Activated T-helper 17 cell treated with anti-CD3 and anti-CD28 coated beads, Interleukin-2, amount 50 U/mL, for 72 hours (primary cell): Measurements from ENCODE around the gene KRTAP12-1. TPM values are rescaled to one million over a fixed set of nuclear protein-coding genes. Genes with fewer than 3 reads are reported as not detected.

ENCODE experiments used
- ATAC-seq: fragments of 150-1000 bp; cut with Tn5 transposase; replicated peaks from 2 replicates; pipeline ENCODE4 v1.10.0; 2021; ENCODE audit warnings: mild to moderate bottlenecking, moderate library complexity
- H3K27ac Mint-ChIP-seq: one replicate; pipeline ENCODE4 v1.8.0; 2022; ENCODE audit warnings: mixed read lengths
- H3K27me3 Mint-ChIP-seq: one replicate; pipeline ENCODE4 v1.8.0; 2022; ENCODE audit warnings: mixed read lengths
- H3K36me3 Mint-ChIP-seq: one replicate; pipeline ENCODE4 v1.8.0; 2022; ENCODE audit warnings: low read depth, mild to moderate bottlenecking, mixed read lengths
- H3K4me1 Mint-ChIP-seq: one replicate; pipeline ENCODE4 v1.8.0; 2022; ENCODE audit warnings: mixed read lengths
- H3K4me3 Mint-ChIP-seq: one replicate; pipeline ENCODE4 v1.8.0; 2022; ENCODE audit warnings: mild to moderate bottlenecking, mixed read lengths
- H3K9me3 Mint-ChIP-seq: one replicate; pipeline ENCODE4 v1.8.0; 2022; ENCODE audit warnings: mixed read lengths
- total RNA-seq, 2 donors: library from RNA; stranded (reverse); gene quantifications; one replicate each; pipeline ENCODE4 v1.2.3, GENCODE V29; 2022

Gene KRTAP12-1
- total RNA-seq, 2 donors from 2014 or later = not detected

DNA sequence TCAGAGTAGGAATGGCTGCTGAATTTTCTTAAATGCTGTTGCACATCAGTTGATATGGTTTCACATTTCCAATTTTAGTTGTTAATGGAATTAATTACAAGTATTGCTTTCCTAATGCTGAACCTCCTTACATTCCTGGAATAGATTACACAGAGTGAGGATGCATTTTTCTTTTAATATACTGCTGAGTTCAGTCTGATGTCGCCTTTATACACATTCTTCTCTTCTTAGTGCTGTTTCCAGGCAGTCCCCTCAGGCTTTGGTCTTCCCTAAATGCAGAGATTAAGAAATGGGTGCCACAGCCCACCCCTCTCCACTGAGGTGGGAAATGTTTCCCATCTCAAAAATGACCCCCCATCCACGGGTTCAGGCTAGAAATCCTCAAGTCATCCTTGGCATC is 36.1 kb upstream of the KRTAP12-1 start:
- no peak overlapping the region for H3K27ac Mint-ChIP-seq
- peaks cover 31% of the 10 kb centered on the region for H3K27me3 Mint-ChIP-seq
- ATAC-seq = no peak
- H3K4me3 Mint-ChIP-seq = no peak overlapping the region
- H3K9me3 Mint-ChIP-seq = no peaks in the 10 kb centered on the region
- H3K4me1 Mint-ChIP-seq = peaks cover 11% of the 10 kb centered on the region
- no peaks in the 10 kb centered on the region for H3K36me3 Mint-ChIP-seq

DNA sequence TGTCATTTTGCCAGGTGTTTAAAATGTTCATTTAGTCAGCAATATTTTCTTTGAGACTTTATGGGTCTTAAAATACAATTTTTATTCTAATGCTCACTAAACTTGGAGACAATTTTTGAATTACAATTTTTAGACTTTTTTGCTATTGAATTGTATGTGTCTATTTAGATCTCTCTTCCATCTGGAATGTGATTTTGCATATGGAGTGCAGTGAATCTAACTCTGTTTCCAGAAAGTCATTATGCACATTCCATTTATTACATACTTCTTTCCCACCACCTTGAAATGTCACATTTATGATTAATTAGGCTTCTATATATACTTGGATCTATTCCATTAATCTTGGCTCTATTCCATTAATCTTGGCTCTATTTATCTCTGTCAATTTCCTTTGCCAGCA is 35.0 kb upstream of the KRTAP12-1 start:
- H3K36me3 Mint-ChIP-seq = no peaks in the 10 kb centered on the region
- peaks cover 30% of the 10 kb centered on the region for H3K27me3 Mint-ChIP-seq
- peaks cover 6% of the 10 kb centered on the region for H3K4me1 Mint-ChIP-seq
- ATAC-seq = no peak
- no peak overlapping the region for H3K4me3 Mint-ChIP-seq
- H3K9me3 Mint-ChIP-seq = no peaks in the 10 kb centered on the region
- no peak overlapping the region for H3K27ac Mint-ChIP-seq

DNA sequence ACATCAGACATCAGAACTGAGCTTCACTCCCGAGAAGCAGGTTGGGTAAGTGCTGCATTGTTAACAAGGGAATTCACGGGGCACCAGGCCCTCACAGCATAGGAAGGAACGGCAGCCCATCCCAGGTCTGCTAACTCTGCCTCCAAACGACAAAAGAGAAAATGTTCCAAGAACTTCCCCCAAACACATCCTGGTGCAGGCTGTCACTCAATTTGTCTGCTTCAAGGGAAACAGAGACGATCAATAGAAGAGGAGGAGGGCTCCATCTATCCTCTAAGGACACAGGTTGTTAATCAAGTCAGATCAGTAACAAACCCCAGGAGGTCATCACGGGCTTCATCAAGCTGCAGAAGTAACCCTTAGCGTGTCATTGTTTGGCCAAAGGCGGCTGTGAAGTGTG is 32.9 kb upstream of the KRTAP12-1 start:
- Mint-ChIP-seq H3K9me3 (no peaks in the 10 kb centered on the region), H3K4me1 (peaks cover 15% of the 10 kb centered on the region), H3K4me3 (no peak overlapping the region), H3K36me3 (no peaks in the 10 kb centered on the region), H3K27ac (no peak overlapping the region), H3K27me3 (peaks cover 34% of the 10 kb centered on the region)
- no peak for ATAC-seq

DNA sequence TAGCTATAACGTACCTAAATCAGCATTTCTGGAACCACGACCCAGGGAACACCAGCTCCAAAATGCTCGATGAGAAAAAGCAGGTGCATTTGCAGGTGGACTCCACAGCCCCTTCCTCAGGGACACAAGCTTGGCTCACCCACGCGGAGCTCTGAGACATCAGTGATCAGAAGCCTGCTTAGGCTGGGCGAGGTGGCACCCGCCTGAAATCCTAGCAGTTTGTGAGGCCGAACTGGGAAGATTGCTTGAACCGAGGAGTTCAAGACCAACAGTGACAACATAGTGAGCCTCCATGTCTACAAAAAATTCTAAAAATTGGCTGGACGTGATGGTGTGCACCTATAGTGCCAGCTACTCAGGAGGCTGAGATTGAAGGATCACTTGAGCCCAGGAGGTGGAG is 31.9 kb upstream of the KRTAP12-1 start:
- Mint-ChIP-seq H3K36me3 (no peaks in the 10 kb centered on the region), H3K9me3 (no peaks in the 10 kb centered on the region), H3K4me3 (no peak overlapping the region), H3K27ac (no peak overlapping the region), H3K27me3 (peaks cover 39% of the 10 kb centered on the region), H3K4me1 (peaks cover 22% of the 10 kb centered on the region)
- ATAC-seq = no peak

DNA sequence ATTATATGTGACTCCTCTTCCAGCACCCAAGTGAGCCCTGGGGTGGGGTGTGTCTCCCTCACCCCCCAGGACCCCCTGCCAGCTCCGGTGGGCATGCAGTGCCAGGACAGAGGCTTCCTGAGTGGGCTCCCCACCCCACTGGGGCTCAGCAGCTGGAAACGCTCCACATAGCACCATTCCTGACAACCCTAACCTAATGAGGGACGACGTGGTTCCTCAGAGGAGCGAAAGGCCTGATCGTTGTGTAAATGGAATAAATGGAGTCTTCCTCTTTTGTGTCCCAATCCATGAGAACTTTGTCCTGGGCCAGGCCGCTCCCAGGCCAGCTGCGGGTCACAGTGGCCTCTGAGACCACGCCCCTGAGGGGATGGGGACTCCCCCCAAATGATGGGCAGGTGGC is 31.2 kb upstream of the KRTAP12-1 start:
- H3K4me1 Mint-ChIP-seq = peaks cover 22% of the 10 kb centered on the region
- no peak overlapping the region for H3K4me3 Mint-ChIP-seq
- peaks cover 38% of the 10 kb centered on the region for H3K27me3 Mint-ChIP-seq
- ATAC-seq = no peak
- no peaks in the 10 kb centered on the region for H3K9me3 Mint-ChIP-seq
- H3K27ac Mint-ChIP-seq = no peak overlapping the region
- H3K36me3 Mint-ChIP-seq = no peaks in the 10 kb centered on the region

DNA sequence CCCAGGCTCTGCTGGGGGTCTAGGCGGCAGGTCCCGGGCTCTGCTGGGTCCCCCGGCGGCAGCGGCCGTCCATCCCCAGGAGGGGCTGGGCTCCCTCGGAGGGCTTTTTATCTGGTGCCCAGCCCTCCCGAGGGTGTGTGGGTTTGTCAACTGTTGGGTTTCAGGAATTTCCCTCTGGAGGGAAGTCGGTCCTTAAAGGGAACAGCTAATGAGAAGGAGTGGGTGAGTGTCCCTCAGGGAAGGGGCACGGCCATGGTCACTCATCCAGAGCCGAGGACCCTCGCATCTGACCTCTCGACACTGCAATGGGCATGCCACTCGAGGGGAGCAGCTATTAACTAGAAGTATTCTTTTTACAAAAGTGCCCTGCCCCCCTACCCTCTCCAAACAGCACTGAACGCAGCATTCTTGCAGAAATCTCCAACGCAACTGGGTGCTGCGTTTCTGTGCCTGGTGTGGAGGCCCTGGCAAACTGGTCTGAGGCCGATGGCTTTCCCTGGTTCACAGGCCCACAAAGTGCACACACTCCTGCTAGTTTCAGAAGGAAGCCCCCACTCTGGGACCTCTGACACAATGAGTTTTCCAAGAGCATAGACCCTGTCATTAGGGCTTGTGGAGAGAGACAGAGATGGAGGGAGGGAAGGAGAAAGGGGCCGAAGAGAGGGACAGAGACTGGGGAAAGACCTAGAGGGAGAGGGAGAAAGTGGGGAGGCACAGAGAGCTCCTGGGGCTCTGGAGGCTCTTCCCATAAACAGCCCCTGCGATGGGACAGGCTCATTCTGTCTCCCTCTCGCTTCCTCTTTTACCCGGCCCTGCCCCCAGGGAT is 30.5 kb upstream of the KRTAP12-1 start:
- Mint-ChIP-seq H3K4me3 (no peak overlapping the region), H3K27ac (no peak overlapping the region), H3K36me3 (no peaks in the 10 kb centered on the region), H3K4me1 (peaks cover 22% of the 10 kb centered on the region), H3K9me3 (no peaks in the 10 kb centered on the region), H3K27me3 (peaks cover 36% of the 10 kb centered on the region)
- ATAC-seq = no peak

DNA sequence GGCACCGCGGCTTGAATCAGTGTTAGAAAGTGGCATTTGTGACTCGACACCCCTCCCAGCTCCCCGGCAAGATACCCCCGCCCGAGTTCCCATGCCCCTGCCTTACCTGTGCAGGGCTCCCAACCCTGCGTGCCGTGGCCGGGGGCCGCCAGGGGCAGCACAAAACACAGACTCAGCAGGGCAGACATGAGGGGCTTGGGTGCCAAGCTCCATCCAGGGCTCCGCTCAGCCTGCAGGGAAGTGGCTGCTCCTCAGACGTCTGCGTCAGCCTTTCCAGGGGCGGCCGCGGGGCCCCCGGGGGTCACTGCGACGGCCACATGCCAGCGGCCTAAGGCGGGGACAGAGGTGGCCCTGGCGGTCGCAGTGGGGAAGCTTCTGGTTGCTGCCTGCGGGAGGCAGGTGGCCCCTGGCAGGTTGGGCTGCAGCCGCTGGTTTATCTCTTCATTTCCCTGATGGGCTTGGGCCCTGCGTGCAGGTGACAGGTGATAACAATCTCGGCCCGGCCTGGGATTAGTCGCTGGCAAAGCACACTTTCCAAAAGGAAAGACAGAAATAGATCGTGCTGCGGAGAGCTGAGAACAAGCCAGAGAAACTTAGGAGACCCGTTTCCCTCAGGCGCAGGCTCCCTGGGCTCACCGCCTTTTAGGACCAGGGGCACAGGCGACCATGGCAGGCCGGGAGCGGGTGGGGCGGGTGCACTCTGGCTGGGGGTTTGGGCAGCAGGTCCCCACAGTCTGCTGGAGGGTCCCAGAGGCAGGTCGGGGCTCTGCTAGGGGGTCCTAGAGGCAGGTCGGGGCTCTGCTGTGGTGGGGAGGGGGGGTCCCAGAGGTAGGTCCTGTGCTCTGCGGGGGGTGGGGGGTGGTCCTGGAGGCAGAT is 29.6 kb upstream of the KRTAP12-1 start, which contains the start of gene TSPEAR:
Gene TSPEAR, minus strand, starts transcription at position 246 of the 876 bp plus-strand sequence. Its CDS starts 58 bp downstream, at position 188.
- peaks cover 22% of the 10 kb centered on the region for H3K4me1 Mint-ChIP-seq
- no peaks in the 10 kb centered on the region for H3K9me3 Mint-ChIP-seq
- H3K27ac Mint-ChIP-seq = no peak within 1 kb of the TSS
- H3K36me3 Mint-ChIP-seq = no peaks in the 10 kb centered on the region
- peaks cover 36% of the 10 kb centered on the region for H3K27me3 Mint-ChIP-seq
- ATAC-seq = no peak
- peak within 1 kb of the TSS; percentile 65 for H3K4me3 Mint-ChIP-seq

DNA sequence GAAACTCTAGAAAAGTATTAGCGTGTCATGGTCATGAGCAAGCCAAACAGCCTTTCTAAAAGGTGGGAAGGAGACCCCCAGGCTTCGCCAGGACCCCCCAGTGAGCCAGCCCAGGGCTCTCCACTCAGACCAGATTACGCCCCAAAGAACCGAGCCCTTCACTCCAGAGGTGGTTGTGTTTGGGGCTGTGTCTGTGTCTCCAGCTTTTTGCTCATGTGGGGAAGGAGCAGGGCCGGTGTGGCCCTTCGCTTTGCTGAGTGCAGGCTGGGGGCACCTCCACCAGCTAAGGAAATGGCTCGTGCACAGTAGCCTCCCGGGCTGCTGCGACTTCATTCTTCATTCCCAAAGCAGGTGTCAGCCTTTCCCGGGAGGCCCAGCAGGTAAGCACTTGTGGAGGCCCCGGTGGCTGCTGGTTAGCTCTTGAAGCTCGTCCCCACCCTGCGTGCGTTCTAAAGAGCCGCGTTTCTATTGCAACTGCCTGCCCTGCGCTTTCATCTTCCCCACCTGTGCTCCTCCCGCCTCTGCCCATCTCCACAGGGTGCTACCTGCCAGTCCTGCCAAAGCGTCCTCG is 28.9 kb upstream of the KRTAP12-1 start:
- H3K27me3 Mint-ChIP-seq = peaks cover 39% of the 10 kb centered on the region
- no peaks in the 10 kb centered on the region for H3K9me3 Mint-ChIP-seq
- H3K4me1 Mint-ChIP-seq = peaks cover 22% of the 10 kb centered on the region
- no peak overlapping the region for H3K27ac Mint-ChIP-seq
- no peaks in the 10 kb centered on the region for H3K36me3 Mint-ChIP-seq
- no peak for ATAC-seq
- H3K4me3 Mint-ChIP-seq = peak overlapping the region; percentile 65

DNA sequence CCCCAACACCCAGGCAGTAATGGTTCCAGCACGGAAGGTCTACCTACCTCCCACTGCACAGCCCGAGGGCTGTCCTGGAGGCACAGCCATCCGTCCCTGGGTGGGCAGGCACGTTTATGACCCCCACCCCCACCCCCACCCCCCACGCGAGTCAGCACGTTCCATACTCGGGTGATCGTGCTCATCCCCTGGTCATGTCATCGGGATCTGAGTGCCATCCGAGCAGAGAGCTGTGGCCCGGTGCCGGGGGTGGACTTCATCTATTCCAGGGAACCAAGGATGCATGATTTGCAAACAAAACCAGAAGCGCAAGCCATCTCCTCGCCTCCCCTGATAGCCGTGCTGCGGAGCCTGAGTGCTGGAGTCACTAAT is 28.3 kb upstream of the KRTAP12-1 start:
- peaks cover 22% of the 10 kb centered on the region for H3K4me1 Mint-ChIP-seq
- H3K27ac Mint-ChIP-seq = no peak overlapping the region
- H3K36me3 Mint-ChIP-seq = no peaks in the 10 kb centered on the region
- peaks cover 41% of the 10 kb centered on the region for H3K27me3 Mint-ChIP-seq
- ATAC-seq = no peak
- H3K4me3 Mint-ChIP-seq = peak overlapping the region; percentile 65
- H3K9me3 Mint-ChIP-seq = no peaks in the 10 kb centered on the region

DNA sequence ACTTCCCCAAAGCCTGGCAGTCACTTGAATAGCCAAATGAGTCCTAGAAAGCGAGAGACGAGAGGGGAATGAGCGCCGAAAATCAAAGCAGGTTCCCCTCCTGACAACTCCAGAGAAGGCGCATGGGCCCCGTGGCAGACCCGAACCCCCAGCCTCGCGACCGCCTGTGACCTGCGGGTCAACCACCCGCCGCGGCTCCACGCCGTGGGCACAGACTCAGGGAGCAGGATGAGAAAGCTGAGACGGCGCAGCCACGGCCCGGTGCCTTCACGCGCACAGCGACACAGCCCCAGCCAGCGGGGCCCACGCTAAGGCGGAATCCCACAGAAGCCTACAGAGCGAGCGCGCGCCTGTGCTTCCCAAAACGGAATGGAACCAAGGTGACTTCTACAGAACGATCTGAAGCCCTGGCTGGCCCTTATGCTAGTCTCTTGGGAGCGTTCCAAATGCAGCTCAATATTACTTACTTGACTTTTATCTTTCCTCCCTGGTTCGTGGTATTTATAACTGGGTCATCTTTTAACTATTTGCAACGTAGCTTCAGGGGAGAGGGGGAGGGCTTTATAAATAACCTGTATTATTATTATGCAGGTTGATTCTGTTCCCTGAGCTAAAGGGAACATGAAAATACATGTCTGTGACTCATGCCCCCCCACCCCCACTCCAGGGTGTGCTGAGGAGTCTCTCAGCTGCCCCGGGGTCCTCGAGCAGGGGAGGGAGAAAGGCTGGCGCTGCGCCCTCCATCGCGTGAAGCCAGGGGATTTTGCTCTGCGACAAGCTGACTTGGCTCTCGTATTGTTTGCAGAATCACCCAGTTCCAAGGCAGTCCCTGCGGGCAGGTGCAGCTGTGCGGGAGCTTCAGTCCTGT is 27.7 kb upstream of the KRTAP12-1 start:
- ATAC-seq = peak; percentile 50
- H3K9me3 Mint-ChIP-seq = no peaks in the 10 kb centered on the region
- peaks cover 44% of the 10 kb centered on the region for H3K27me3 Mint-ChIP-seq
- H3K36me3 Mint-ChIP-seq = no peaks in the 10 kb centered on the region
- no peak overlapping the region for H3K27ac Mint-ChIP-seq
- peak overlapping the region; percentile 65 for H3K4me3 Mint-ChIP-seq
- peaks cover 18% of the 10 kb centered on the region for H3K4me1 Mint-ChIP-seq

DNA sequence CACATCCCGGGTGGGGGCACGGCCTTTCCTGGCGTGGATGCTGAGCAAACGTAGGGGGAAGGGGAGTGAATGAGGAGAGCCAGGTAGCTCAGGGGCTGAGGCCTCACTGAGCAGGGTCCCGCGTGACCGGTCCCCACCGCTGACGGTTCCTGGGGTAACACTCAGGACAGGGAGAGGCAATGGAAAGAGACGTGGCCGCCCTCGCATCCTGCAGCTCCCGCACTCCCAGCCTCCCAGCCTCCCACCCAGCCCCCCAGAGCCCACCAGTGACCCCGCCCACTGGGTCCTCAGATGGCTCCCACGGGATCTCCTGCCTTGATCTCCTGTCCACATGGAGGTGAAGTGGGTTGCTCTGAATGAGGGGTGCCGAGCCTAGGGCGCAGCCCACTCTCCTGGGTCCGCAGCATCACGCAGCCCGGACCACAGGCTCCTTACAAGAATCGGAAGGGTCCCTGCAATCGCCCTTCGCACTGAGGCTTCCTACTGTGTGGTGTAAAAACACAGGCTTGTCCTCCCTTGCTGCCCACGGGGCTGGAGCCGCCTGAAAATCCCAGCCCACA is 27.0 kb upstream of the KRTAP12-1 start:
- no peak for ATAC-seq
- Mint-ChIP-seq H3K27ac (no peak overlapping the region), H3K27me3 (peaks cover 42% of the 10 kb centered on the region), H3K36me3 (no peaks in the 10 kb centered on the region), H3K9me3 (no peaks in the 10 kb centered on the region), H3K4me3 (peak overlapping the region; percentile 65), H3K4me1 (peaks cover 16% of the 10 kb centered on the region)

DNA sequence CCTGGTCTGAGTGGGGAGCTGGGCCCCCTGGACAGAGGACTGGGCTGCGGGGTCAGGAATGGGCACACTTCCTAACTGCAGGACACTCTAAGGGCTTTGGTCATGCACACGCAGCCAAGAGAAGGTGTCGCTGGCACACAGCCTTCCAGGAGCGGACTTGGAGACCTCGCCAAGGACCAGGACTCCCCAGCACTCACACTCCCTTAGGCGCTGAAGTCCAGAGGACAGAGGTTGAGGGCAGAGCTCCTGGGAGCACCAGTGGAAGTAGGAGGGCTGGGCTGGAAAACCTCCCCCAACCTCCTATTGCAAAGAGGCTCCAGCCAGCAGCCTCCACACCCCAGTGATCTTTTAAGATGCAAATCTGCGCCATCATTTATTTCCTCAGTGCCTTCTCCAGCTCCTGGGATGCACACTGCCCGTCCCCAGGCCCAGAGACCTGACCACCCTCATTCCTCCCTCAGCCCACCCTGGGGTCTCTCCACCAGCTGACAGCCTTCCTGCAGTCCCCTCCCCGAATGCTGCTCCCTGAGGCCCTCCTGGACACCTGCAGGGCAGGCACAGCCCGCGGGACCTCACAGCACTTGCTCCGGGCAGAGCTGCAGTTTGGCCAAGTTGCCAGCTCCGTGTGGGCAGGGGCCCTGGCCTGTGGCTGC is 26.4 kb upstream of the KRTAP12-1 start:
- ATAC-seq = no peak
- peaks cover 40% of the 10 kb centered on the region for H3K27me3 Mint-ChIP-seq
- no peaks in the 10 kb centered on the region for H3K9me3 Mint-ChIP-seq
- no peak overlapping the region for H3K4me3 Mint-ChIP-seq
- no peaks in the 10 kb centered on the region for H3K36me3 Mint-ChIP-seq
- peaks cover 16% of the 10 kb centered on the region for H3K4me1 Mint-ChIP-seq
- H3K27ac Mint-ChIP-seq = no peak overlapping the region
